ENCODE results near the gene MAST4. TPM values are rescaled to one million over a fixed set of nuclear protein-coding genes. Genes with fewer than 3 reads are reported as not detected.

MAST4 gene
- 10 to 100 TPM; 11.0 to 11.5 TPM for total RNA-seq
- 6.2 TPM for polyA plus RNA-seq (2013, experiment 1 of 2)
- 4.3 TPM for polyA plus RNA-seq (2013, experiment 2 of 2)
- long read RNA-seq, experiment 1, partial matches to known transcripts = 0 of 1 reads
- long read RNA-seq, experiment 1, other reads (novel, unspliced or antisense) = 1 of 1 reads
- long read RNA-seq, experiment 2, partial matches to known transcripts = 5 of 7 reads
- long read RNA-seq, experiment 2, other reads (novel, unspliced or antisense) = 2 of 7 reads
- long read RNA-seq, experiment 3, partial matches to known transcripts = 10 of 13 reads
- long read RNA-seq, experiment 3, other reads (novel, unspliced or antisense) = 3 of 13 reads
- long read RNA-seq, experiment 4, partial matches to known transcripts = 0 of 1 reads
- long read RNA-seq, experiment 4, other reads (novel, unspliced or antisense) = 1 of 1 reads

DNA sequence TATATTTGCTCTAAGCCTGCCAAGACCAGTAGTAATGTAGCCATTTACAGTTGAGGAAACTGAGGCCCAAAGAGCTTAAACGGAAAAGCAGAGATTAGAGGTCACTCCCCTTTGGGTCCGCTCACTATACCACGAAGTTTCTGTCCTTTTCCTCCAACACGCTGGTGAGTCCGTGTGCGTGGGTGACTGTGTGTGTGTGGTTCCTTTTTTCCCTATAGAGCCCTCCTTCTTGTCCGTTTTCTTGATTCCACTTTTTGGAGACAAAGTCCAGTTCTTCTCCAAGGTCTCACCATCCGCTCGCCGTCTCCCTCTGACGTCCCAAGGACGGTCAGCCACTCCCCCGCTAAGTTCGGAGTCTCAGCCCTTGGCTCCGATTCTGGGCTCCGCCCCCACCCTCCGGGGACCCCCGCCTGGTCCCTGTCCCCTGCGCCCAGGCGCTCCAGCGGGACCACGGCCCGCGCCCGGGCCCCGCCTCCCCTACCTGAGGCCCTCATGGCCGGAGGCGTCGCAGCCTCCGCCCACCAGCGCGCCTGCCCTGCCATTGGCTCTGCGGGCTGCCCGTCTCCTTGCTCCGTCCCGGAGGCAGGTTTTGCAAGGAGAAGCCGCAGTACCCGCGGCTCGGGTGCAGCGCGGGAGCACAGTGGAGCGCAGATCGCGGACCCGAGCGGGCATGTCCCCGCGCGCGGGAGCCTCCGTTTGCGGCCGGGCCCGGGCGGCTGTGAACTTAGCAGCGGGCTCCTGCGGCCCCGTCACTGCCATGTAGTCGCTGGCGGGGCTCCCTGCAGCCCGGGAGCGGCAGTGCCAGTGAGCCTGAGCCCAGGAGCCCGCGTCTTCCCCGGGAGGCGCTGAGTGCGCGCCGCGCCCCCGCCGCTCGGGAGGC lies at the start of gene MAST4:
Gene MAST4, plus strand, starts transcription at position 638 of the 880 bp plus-strand sequence. CDS start 263 bp downstream, outside the sequence.
- H3K27ac Mint-ChIP-seq = no peak within 1 kb of the TSS

GRCh38 chr5:66546541-66546940 lies 49.7 kb upstream of the MAST4 start:
- Mint-ChIP-seq H3K4me1 (peaks cover 8% of the 10 kb centered on the region), H3K4me3 (no peak overlapping the region), H3K36me3 (ENCODE audit: low read depth) (no peaks in the 10 kb centered on the region), H3K27ac (no peak overlapping the region), H3K27me3 (ENCODE audit: insufficient read depth) (no peaks in the 10 kb centered on the region), H3K9me3 (peaks cover 34% of the 10 kb centered on the region)
- Histone ChIP-seq H3K36me3 (ENCODE audit: control insufficient read depth, insufficient read depth, low read length) (no peaks in the 10 kb centered on the region), H3K4me1 (ENCODE audit: control insufficient read depth, insufficient read depth, low read length) (no peaks in the 10 kb centered on the region), H3K27ac (ENCODE audit: low read depth, low read length) (no peak overlapping the region), H3K9me3 (ENCODE audit: control insufficient read depth, low read length) (peaks cover 37% of the 10 kb centered on the region), H3K9ac (ENCODE audit: extremely low read depth, low read length, poor library complexity, severe bottlenecking) (no peak overlapping the region), H3K4me3 (ENCODE audit: low read length) (no peak overlapping the region), H3K27me3 (ENCODE audit: control insufficient read depth, insufficient read depth, low read length, poor library complexity, severe bottlenecking) (no peaks in the 10 kb centered on the region)
- no peak for TF ChIP-seq CTCF (conservative IDR thresholded peaks at IDR 0.05)
- no peak for DNase-seq

More for the DNA sequence above, at the start of gene MAST4:
- Histone ChIP-seq H3K4me3 (ENCODE audit: low read length) (peak within 1 kb of the TSS; percentile 88), H3K36me3 (ENCODE audit: control insufficient read depth, insufficient read depth, low read length) (no peaks in the 10 kb centered on the region), H3K27ac (ENCODE audit: low read depth, low read length) (no peak within 1 kb of the TSS), H3K27me3 (ENCODE audit: control insufficient read depth, insufficient read depth, low read length, poor library complexity, severe bottlenecking) (peaks cover 73% of the 10 kb centered on the region), H3K9me3 (ENCODE audit: control insufficient read depth, low read length) (no peaks in the 10 kb centered on the region), H3K4me1 (ENCODE audit: control insufficient read depth, insufficient read depth, low read length) (no peaks in the 10 kb centered on the region), H3K9ac (ENCODE audit: extremely low read depth, low read length, poor library complexity, severe bottlenecking) (no peak within 1 kb of the TSS)
- Mint-ChIP-seq H3K27me3 (ENCODE audit: insufficient read depth) (peaks cover 73% of the 10 kb centered on the region), H3K4me1 (peaks cover 8% of the 10 kb centered on the region), H3K4me3 (peak within 1 kb of the TSS; percentile 68), H3K9me3 (no peaks in the 10 kb centered on the region), H3K36me3 (ENCODE audit: low read depth) (no peaks in the 10 kb centered on the region)
- no peak for TF ChIP-seq CTCF (conservative IDR thresholded peaks at IDR 0.05)
- 1 to 4% methylated on average over 32 to 74 of the region's 74 CpGs for WGBS, 2 experiments (ENCODE audit: insufficient coverage in 1 of 2, insufficient read length in 1 of 2)
- peak; percentile 99 for DNase-seq

DNA sequence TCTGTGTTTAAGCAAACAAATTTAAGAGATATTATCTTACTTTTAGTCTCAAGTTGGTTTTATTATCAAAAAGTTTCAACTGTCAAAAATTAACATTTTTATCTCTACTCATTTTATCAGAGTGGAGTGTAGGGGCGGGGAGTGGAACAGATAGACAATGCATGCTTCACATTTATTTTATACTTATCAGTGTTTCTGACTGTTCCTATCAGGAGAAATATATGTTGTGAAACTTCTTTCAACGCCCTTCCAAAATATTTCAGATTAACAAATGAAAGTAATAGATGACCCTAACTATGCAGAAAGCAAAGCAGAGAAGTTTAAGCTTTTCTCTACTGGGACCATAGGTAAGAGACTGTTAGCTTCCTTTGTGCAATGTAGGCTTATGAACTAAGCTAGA lies 44.9 kb upstream of the MAST4 start:
- peaks cover 6% of the 10 kb centered on the region for H3K27me3 Mint-ChIP-seq (ENCODE audit: insufficient read depth)
- Histone ChIP-seq H3K4me1 (ENCODE audit: control insufficient read depth, insufficient read depth, low read length) (no peaks in the 10 kb centered on the region), H3K27ac (ENCODE audit: low read depth, low read length) (no peak overlapping the region), H3K4me3 (ENCODE audit: low read length) (no peak overlapping the region), H3K36me3 (ENCODE audit: control insufficient read depth, insufficient read depth, low read length) (no peaks in the 10 kb centered on the region), H3K27me3 (ENCODE audit: control insufficient read depth, insufficient read depth, low read length, poor library complexity, severe bottlenecking) (no peaks in the 10 kb centered on the region), H3K9me3 (ENCODE audit: control insufficient read depth, low read length) (peaks cover 38% of the 10 kb centered on the region), H3K9ac (ENCODE audit: extremely low read depth, low read length, poor library complexity, severe bottlenecking) (no peak overlapping the region)
- 67% methylated on average over 1 of the region's 2 CpGs; no CpG with 5 or more reads in 1 of the 2 experiments for WGBS, 2 experiments (ENCODE audit: insufficient coverage in 1 of 2, insufficient read length in 1 of 2)
- no peaks in the 10 kb centered on the region for H3K36me3 Mint-ChIP-seq (ENCODE audit: low read depth)
- no peak for DNase-seq
- no peak overlapping the region for H3K27ac Mint-ChIP-seq
- TF ChIP-seq CTCF (conservative IDR thresholded peaks at IDR 0.05) = no peak
- peaks cover 23% of the 10 kb centered on the region for H3K9me3 Mint-ChIP-seq
- peaks cover 11% of the 10 kb centered on the region for H3K4me1 Mint-ChIP-seq
- no peak overlapping the region for H3K4me3 Mint-ChIP-seq

All from endodermal cell (in vitro differentiated cells).